Fibroblast of villous mesenchyme (primary cell): ENCODE results near the gene PDE4C. TPM values are rescaled to one million over a fixed set of nuclear protein-coding genes. Genes with fewer than 3 reads are reported as not detected.

ENCODE experiments used
- DNase-seq: peaks from one replicate; pipeline ENCODE4 v3.0.0-alpha.2; 2010; ENCODE audit warnings: low read depth
- H3K4me3 ChIP-seq: 2 replicates; pipeline ENCODE4 v1.5.1; 2011; ENCODE audit warnings: low read depth, mild to moderate bottlenecking, low read length
- CTCF ChIP-seq: IDR thresholded peaks from 2 replicates; pipeline ENCODE4 v1.5.1; 2012; ENCODE audit warnings: low read depth, mild to moderate bottlenecking, low read length; ENCODE audit not compliant: insufficient read depth
- total RNA-seq: library from RNA; depleted of rRNA; stranded (reverse); fragments of >200 nt; gene quantifications from 2 replicates; pipeline ENCODE4 v1.2.3, GENCODE V29; 2012

Gene PDE4C
- total RNA-seq, 1 donor, result under 0.01 TPM

DNA sequence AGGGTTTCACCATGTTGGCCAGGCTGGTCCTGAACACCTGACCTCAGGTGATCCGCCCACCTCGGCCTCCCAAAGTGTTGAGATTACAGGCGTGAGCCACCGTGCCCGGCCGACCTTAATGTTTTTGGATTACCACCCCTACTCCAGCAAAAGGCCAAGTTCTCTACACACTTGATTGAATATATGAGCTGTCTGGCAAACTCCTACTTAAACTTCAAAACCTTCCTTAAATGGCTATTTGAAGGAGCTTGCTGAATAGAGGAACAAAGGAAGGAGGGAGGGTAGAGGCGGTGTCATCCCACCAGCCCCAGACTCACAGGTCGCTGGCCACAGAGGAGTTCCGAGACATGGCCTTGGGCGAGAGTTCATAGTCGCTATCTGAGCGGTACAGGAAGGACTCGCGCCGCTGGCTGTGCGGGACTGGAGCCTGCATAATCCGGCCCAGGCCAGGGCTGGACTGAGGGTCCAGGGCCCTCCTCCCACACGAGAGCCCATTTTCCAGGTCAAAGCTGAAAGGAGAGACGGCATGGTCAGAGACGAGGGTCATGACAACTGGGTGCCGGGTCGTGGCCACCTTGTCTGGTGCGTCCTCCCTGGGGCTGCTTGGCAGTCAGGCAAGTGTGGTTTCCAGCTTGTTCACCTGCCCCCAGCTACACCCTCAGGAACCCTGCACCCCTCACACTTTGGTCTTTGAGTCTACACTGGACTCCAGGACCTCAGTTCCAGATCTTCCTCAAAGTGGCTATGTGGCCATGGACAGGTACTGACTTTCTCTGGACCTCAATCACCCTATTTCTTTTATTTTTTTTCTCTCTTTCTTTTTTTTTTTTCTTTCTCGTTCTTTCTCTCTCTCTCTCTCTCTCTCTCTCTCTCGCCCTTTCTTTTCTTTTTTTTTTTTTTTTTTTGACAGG lies 4.2 kb downstream of the PDE4C start:
- no peak for DNase-seq
- no peak overlapping the region for H3K4me3 ChIP-seq
- TF ChIP-seq CTCF, result no peak

DNA sequence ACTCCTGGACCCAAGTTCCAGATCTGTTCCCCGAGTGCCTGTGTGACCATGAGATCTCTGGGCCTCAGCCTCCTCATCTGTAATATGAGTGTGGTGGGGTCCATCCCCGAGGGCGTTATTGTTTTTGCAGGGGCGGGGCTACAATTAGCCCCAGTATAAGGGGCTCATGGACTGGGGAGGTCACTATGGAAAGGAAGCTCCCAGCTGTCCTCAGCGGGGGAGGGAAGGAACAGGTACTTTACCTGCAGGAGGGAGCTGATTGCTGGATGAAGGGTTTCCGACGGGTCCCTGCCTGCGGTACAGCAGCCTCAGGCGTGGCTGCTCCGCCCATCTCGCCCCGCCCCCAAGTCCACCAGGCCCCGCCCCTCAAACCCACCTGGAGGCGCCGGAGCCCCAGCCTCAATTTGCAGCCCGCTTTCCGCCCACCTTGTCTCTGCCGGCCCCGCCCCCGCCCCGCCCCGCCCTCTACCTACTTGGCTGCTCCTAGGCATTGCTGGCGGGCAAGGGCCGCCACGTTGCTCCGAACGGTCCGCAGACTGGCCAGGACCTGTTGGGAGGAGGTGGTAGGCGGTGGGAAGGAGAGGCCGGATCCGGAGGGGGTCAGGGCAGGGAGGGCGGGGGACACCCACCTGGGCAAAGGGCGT lies 5.5 kb downstream of the PDE4C start:
- no peak for DNase-seq
- no peak overlapping the region for H3K4me3 ChIP-seq
- TF ChIP-seq CTCF, result no peak

- TF ChIP-seq CTCF, result no peak
- no peak for DNase-seq
- H3K4me3 ChIP-seq, result no peak overlapping the region
Observed at GRCh38 chr19:18219911-18220631, 6.2 kb downstream of the PDE4C start.

GRCh38 chr19:18218600-18218999 lies 7.6 kb downstream of the PDE4C start:
- TF ChIP-seq CTCF, result no peak
- DNase-seq, result no peak
- H3K4me3 ChIP-seq, result no peak overlapping the region

DNA sequence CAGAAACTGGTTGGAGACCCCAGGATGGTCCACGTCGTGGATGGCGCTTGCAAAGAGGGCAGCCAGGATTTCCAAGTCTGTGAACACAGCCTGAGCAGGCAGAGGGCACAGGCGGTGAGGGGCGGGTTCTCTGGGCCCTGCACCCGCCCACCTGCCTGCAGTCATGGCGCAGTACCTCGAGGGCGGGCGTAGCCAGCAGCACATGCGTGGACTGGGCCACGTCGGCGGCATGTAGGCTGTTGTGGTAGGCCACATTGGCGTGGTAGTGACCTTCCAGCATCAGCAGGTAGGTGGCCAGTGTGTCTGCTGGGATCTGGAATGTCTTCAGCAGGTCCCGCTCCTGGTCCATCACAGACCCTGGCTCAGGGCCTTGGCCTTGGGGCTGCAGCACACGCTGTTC lies 8.1 kb downstream of the PDE4C start:
- TF ChIP-seq CTCF, result no peak
- no peak overlapping the region for H3K4me3 ChIP-seq
- no peak for DNase-seq

GRCh38 chr19:18216789-18217188 lies 9.4 kb downstream of the PDE4C start:
- DNase-seq, result no peak
- no peak overlapping the region for H3K4me3 ChIP-seq
- TF ChIP-seq CTCF, result no peak
